NB4 (cell line): ENCODE data around the gene FZD8.

Experiments
- CTCF ChIP-seq: IDR thresholded peaks from one replicate; pipeline ENCODE4 v1.5.1; 2012; ENCODE audit warnings: low read depth, low read length
- POLR2A ChIP-seq: IDR thresholded peaks from 2 replicates; pipeline ENCODE4 v1.6.1; 2011; ENCODE audit warnings: mild to moderate bottlenecking; ENCODE audit not compliant: insufficient read length; ENCODE audit errors: extremely low read depth

- TF ChIP-seq CTCF, result no peak
- no peak for TF ChIP-seq POLR2A
Measured at GRCh38 chr10:35642035-35642792, at the start of gene FZD8.
